IMR-90 (cell line): ENCODE data around the gene NLRC5. TPM values are rescaled to one million over a fixed set of nuclear protein-coding genes. Genes with fewer than 3 reads are reported as not detected.

Experiments
- ATAC-seq: fragments of 200-7000 bp; cut with Tn5 transposase; 2 replicates; pipeline ENCODE4 v1.9.1; 2020; ENCODE audit warnings: low read depth, mild to moderate bottlenecking, moderate library complexity
- BruUV-seq: library from RNA; stranded (reverse); fragments of 400-500 nt; replicated peaks from 2 replicates; lab custom pipeline; 2021; lab: Mats Ljungman, UMichigan
- CTCF ChIA-PET: fragments of 300-600 bp; formaldehyde crosslinking; extraction: SDS; loops from one replicate; lab custom pipeline; 2021; ENCODE audit warnings: antibody characterized with exemption; lab: Yijun Ruan, JAX
- POLR2A ChIA-PET: fragments of 300-600 bp; sonication (Branson Sonifier 250); formaldehyde crosslinking; loops from one replicate; lab custom pipeline; 2022; ENCODE audit warnings: antibody characterized with exemption; ENCODE audit not compliant: unreplicated experiment; lab: Charles Lee
- DNase-seq: peaks from one replicate; pipeline ENCODE4 v3.0.0; 2013
- H2AFZ ChIP-seq: replicated peaks from 2 replicates; pipeline ENCODE3; 2013; ENCODE audit warnings: low read length, mild to moderate bottlenecking; ENCODE audit not compliant: poor library complexity
- H2AK5ac ChIP-seq: 2 replicates; pipeline ENCODE4 v1.6.1; 2013; ENCODE audit warnings: low read depth, low read length, inconsistent platforms
- H2AK9ac ChIP-seq: replicated peaks from 2 replicates; pipeline ENCODE3; 2013; ENCODE audit warnings: mild to moderate bottlenecking, low read depth, low read length, moderate library complexity; ENCODE audit not compliant: poor library complexity
- H2BK120ac ChIP-seq: 2 replicates; pipeline ENCODE4 v1.6.1; 2013; ENCODE audit warnings: low read depth, low read length, inconsistent platforms
- H2BK15ac ChIP-seq: 3 replicates; pipeline ENCODE4 v1.6.1; 2013; ENCODE audit warnings: low read depth, low read length, inconsistent platforms
- H2BK20ac ChIP-seq: 2 replicates; pipeline ENCODE4 v1.6.1; 2013; ENCODE audit warnings: low read depth, mild to moderate bottlenecking, inconsistent platforms, low read length, moderate library complexity
- H2BK5ac ChIP-seq: 2 replicates; pipeline ENCODE4 v1.6.1; 2013; ENCODE audit warnings: mild to moderate bottlenecking, low read depth, low read length, inconsistent platforms; ENCODE audit not compliant: poor library complexity, severe bottlenecking
- H3K14ac ChIP-seq: replicated peaks from 2 replicates; pipeline ENCODE4 v1.6.1; 2013; ENCODE audit warnings: low read depth, low read length, inconsistent platforms
- H3K18ac ChIP-seq: 2 replicates; pipeline ENCODE4 v1.6.1; 2013; ENCODE audit warnings: low read depth, low read length, control low read depth
- H3K23ac ChIP-seq: 2 replicates; pipeline ENCODE4 v1.6.1; 2013; ENCODE audit warnings: low read depth, low read length, inconsistent platforms
- H3K27ac ChIP-seq: 2 replicates; pipeline ENCODE4 v1.5.1; 2013; ENCODE audit warnings: mild to moderate bottlenecking, control low read depth, low read length; ENCODE audit not compliant: insufficient read depth
- H3K27me3 ChIP-seq: 2 replicates; pipeline ENCODE4 v1.6.1; 2013; ENCODE audit warnings: low read length; ENCODE audit not compliant: control insufficient read depth, insufficient read depth
- H3K36me3 ChIP-seq: 2 replicates; pipeline ENCODE4 v1.6.1; 2013; ENCODE audit warnings: low read length, mixed read lengths; ENCODE audit not compliant: control insufficient read depth, insufficient read depth
- H3K4ac ChIP-seq: 2 replicates; pipeline ENCODE4 v1.6.1; 2013; ENCODE audit warnings: low read depth, low read length, inconsistent platforms
- H3K4me1 ChIP-seq: 2 replicates; pipeline ENCODE4 v1.6.1; 2013; ENCODE audit warnings: low read length, mixed read lengths; ENCODE audit not compliant: control insufficient read depth, insufficient read depth
- H3K4me2 ChIP-seq: 2 replicates; pipeline ENCODE4 v1.6.1; 2013; ENCODE audit warnings: low read depth, mild to moderate bottlenecking, control low read depth, low read length, moderate library complexity
- H3K4me3 ChIP-seq: 2 replicates; pipeline ENCODE4 v1.5.1; 2013; ENCODE audit warnings: low read depth, mild to moderate bottlenecking, control low read depth, low read length, moderate library complexity; ENCODE audit not compliant: insufficient read depth
- H3K56ac ChIP-seq: 2 replicates; pipeline ENCODE4 v1.6.1; 2013; ENCODE audit warnings: low read length, inconsistent platforms; ENCODE audit not compliant: insufficient read depth; ENCODE audit errors: extremely low read depth
- H3K79me1 ChIP-seq, 2 experiments: 2 replicates each; pipeline ENCODE4 v1.6.1; 2013; ENCODE audit warnings: low read length in 2 of 2, inconsistent platforms in 1 of 2, low read depth in 1 of 2
- H3K9ac ChIP-seq: 2 replicates; pipeline ENCODE4 v1.6.1; 2013; ENCODE audit warnings: low read depth, low read length, control low read depth
- H3K9me1 ChIP-seq: 2 replicates; pipeline ENCODE4 v1.6.1; 2013; ENCODE audit warnings: low read length, inconsistent platforms; ENCODE audit not compliant: insufficient read depth
- H3K9me3 ChIP-seq: 2 replicates; pipeline ENCODE4 v1.6.1; 2013; ENCODE audit warnings: low read length; ENCODE audit not compliant: control insufficient read depth, insufficient read depth
- H4K20me1 ChIP-seq: 2 replicates; pipeline ENCODE4 v1.6.1; 2013; ENCODE audit warnings: low read length, inconsistent platforms; ENCODE audit not compliant: insufficient read depth
- H4K5ac ChIP-seq: 2 replicates; pipeline ENCODE4 v1.6.1; 2013; ENCODE audit warnings: mild to moderate bottlenecking, low read depth, low read length, control low read depth
- H4K8ac ChIP-seq, 2 experiments: 2 replicates each; pipeline ENCODE4 v1.6.1; 2013; ENCODE audit warnings: low read depth in 2 of 2, low read length in 2 of 2, control low read depth in 1 of 2, inconsistent platforms in 1 of 2
- H4K91ac ChIP-seq: 2 replicates; pipeline ENCODE4 v1.6.1; 2013; ENCODE audit warnings: low read depth, low read length, inconsistent platforms; ENCODE audit not compliant: insufficient read depth
- BHLHE40 ChIP-seq: fragments of 150-350 bp; IDR thresholded peaks from 2 replicates; pipeline ENCODE4 v1.6.1; 2016; ENCODE audit warnings: mild to moderate bottlenecking, low read depth, low read length
- CHD1 ChIP-seq: IDR thresholded peaks from 2 replicates; pipeline ENCODE4 v1.6.1; 2012; ENCODE audit warnings: low read depth, low read length, improper control_type of control experiment
- MAFK ChIP-seq: IDR thresholded peaks from 2 replicates; pipeline ENCODE4 v1.6.1; 2012; ENCODE audit warnings: low read depth, low read length, improper control_type of control experiment
- MAZ ChIP-seq: IDR thresholded peaks from 2 replicates; pipeline ENCODE4 v1.6.1; 2012; ENCODE audit warnings: low read depth, mild to moderate bottlenecking, low read length, improper control_type of control experiment, moderate library complexity, borderline replicate concordance
- NFE2L2 ChIP-seq: fragments of 150-350 bp; IDR thresholded peaks from 2 replicates; pipeline ENCODE4 v1.6.1; 2016; ENCODE audit warnings: low read depth, mild to moderate bottlenecking, low read length
- POLR2A ChIP-seq: IDR thresholded peaks from 2 replicates; pipeline ENCODE4 v1.6.1; 2012; ENCODE audit warnings: mild to moderate bottlenecking, low read depth, low read length
- RAD21 ChIP-seq: IDR thresholded peaks from 2 replicates; pipeline ENCODE4 v1.6.1; 2012; ENCODE audit warnings: low read length, improper control_type of control experiment
- RCOR1 ChIP-seq: IDR thresholded peaks from 2 replicates; pipeline ENCODE4 v1.6.1; 2012; ENCODE audit warnings: mild to moderate bottlenecking, low read length, improper control_type of control experiment; ENCODE audit not compliant: insufficient replicate concordance
- SMC3 ChIP-seq: fragments of 150-350 bp; IDR thresholded peaks from 2 replicates; pipeline ENCODE4 v1.6.1; 2016; ENCODE audit warnings: low read depth, mild to moderate bottlenecking, antibody characterized with exemption, low read length, moderate library complexity
- WGBS, 2 experiments: methylation state at CpG; one replicate each; pipeline versions ENCODE4 v1.1.5 to v1.1.7; 2013; ENCODE audit warnings: missing lambda C conversion rate in 2 of 2; ENCODE audit not compliant: insufficient read length in 1 of 2; ENCODE audit errors: extremely low coverage in 2 of 2; 5-methylcytosine and 5-hydroxymethylcytosine counted together
- dilution Hi-C: fragments of 300-500 bp; cut with HindIII; formaldehyde crosslinking; loops from one replicate; pipeline ENCODE4 v1.14.3; 2018; ENCODE audit warnings: low sequenced_read_pairs; ENCODE audit not compliant: unreplicated experiment
- in situ Hi-C: fragments of 300-500 bp; cut with MboI; formaldehyde crosslinking; loops from 3 replicates; pipeline ENCODE4 v1.14.3; 2019; ENCODE audit warnings: low sequenced_read_pairs, inconsistent platforms, mixed read lengths
- intact Hi-C: fragments of 100-400 bp; cut with micrococcal nuclease; formaldehyde crosslinking; loops from 2 replicates; pipeline ENCODE4 v1.10.0; 2022
- polyA plus RNA-seq, 3 experiments: library from polyadenylated mRNA; depleted of rRNA; stranded (reverse); fragments of >200 nt; gene quantifications; 2 replicates each; pipeline ENCODE4 v1.2.3, GENCODE V29; 2012; ENCODE audit warnings: low replicate concordance in 1 of 3
- total RNA-seq: library from RNA; depleted of rRNA; stranded (reverse); fragments of >200 nt; gene quantifications from 2 replicates; pipeline ENCODE4 v1.2.3, GENCODE V29; 2012
- TF ChIP-seq, protein P1 (sequence below): conservative IDR thresholded peaks from 2 replicates; pipeline ENCODE4 v1.5.1; 2012; ENCODE audit warnings: mild to moderate bottlenecking, low read depth, low read length, improper control_type of control experiment
- TF ChIP-seq, protein P2 (sequence below): fragments of 150-350 bp; IDR thresholded peaks from 2 replicates; pipeline ENCODE4 v1.6.1; 2017; ENCODE audit warnings: mild to moderate bottlenecking, antibody characterized with exemption, low read length, low read depth

Gene NLRC5
- total and polyA plus RNA-seq, 2 of the 4 experiments (the other 2 are of a cell fraction), result 9.1 to 14.9 TPM

DNA sequence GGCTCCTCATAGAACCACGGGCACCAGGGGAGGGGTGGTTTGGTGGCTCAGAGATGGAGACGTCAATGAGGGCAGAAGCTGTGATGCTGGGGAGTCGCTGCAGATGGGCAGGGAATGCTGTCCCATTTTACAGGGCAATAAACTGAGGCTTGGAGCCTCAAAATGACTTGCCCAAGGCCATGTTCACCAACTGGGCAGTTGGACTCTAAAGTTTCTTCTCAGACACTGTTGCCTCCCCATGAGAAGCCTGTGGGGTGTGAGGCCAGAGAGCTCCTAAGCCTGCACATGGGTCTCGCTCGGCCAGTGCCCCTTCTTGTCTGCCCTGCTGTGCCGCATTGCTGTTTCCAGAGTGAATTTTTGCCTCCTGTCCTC, 141.6 kb downstream of the NLRC5 start:
- Histone ChIP-seq H3K27me3 (no peaks in the 10 kb centered on the region), H2BK20ac (no peak overlapping the region), H4K8ac (no peak overlapping the region), H3K9ac (no peak overlapping the region), H3K4me3 (no peak overlapping the region), H2AK5ac (no peak overlapping the region), H3K27ac (no peak overlapping the region), H3K9me1 (peaks cover 8% of the 10 kb centered on the region; the same call in 1 of the 2 replicates), H2BK120ac (no peak overlapping the region), H3K14ac (no peak overlapping the region), H3K4me2 (no peak overlapping the region), H3K4ac (no peak overlapping the region), H2AK9ac (no peak overlapping the region), H3K9me3 (no peaks in the 10 kb centered on the region), H3K56ac (no peak overlapping the region), H2AFZ (peak overlapping the region; percentile 14), H3K23ac (no peak overlapping the region), H4K91ac (no peak overlapping the region), H2BK15ac (no peak overlapping the region), H2BK5ac (no peak overlapping the region), H3K36me3 (no peaks in the 10 kb centered on the region), H3K4me1 (no peaks in the 10 kb centered on the region), H4K20me1 (no peaks in the 10 kb centered on the region), H4K5ac (no peak overlapping the region), H3K79me1 (no peaks in the 10 kb centered on the region), H3K18ac (no peak overlapping the region)
- dilution Hi-C loops, result no loop called here
- ChIA-PET POLR2A (no interaction called here), CTCF (no interaction called here)
- WGBS, 2 experiments, result 87% methylated on average over 4 of the region's 6 CpGs; no CpG with 5 or more reads in 1 of the 2 experiments
- ATAC-seq (no peak), DNase-seq (no peak)
- TF ChIP-seq RCOR1 (no peak), NFE2L2 (no peak), MAZ (no peak), CHD1 (no peak), SMC3 (no peak), RAD21 (no peak), BHLHE40 (no peak), POLR2A (no peak), MAFK (no peak)
- TF ChIP-seq, protein P1, sequence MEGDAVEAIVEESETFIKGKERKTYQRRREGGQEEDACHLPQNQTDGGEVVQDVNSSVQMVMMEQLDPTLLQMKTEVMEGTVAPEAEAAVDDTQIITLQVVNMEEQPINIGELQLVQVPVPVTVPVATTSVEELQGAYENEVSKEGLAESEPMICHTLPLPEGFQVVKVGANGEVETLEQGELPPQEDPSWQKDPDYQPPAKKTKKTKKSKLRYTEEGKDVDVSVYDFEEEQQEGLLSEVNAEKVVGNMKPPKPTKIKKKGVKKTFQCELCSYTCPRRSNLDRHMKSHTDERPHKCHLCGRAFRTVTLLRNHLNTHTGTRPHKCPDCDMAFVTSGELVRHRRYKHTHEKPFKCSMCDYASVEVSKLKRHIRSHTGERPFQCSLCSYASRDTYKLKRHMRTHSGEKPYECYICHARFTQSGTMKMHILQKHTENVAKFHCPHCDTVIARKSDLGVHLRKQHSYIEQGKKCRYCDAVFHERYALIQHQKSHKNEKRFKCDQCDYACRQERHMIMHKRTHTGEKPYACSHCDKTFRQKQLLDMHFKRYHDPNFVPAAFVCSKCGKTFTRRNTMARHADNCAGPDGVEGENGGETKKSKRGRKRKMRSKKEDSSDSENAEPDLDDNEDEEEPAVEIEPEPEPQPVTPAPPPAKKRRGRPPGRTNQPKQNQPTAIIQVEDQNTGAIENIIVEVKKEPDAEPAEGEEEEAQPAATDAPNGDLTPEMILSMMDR, result no peak
- TF ChIP-seq, protein P2, sequence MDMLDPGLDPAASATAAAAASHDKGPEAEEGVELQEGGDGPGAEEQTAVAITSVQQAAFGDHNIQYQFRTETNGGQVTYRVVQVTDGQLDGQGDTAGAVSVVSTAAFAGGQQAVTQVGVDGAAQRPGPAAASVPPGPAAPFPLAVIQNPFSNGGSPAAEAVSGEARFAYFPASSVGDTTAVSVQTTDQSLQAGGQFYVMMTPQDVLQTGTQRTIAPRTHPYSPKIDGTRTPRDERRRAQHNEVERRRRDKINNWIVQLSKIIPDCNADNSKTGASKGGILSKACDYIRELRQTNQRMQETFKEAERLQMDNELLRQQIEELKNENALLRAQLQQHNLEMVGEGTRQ, result no peak
- intact Hi-C loops, result no loop called here
- in situ Hi-C loops, result no loop called here
- no TSS peak for BruUV-seq
